NB4 (cell line): ENCODE measurements around the gene CLIP4.

Experiments used
- CTCF ChIP-seq: IDR thresholded peaks from one replicate; pipeline ENCODE4 v1.5.1; 2012; ENCODE audit warnings: low read depth, low read length
- POLR2A ChIP-seq: IDR thresholded peaks from 2 replicates; pipeline ENCODE4 v1.6.1; 2011; ENCODE audit warnings: mild to moderate bottlenecking; ENCODE audit not compliant: insufficient read length; ENCODE audit errors: extremely low read depth

- TF ChIP-seq CTCF (no peak), POLR2A (no peak)
Observed at GRCh38 chr2:29212009-29212408, 96.8 kb downstream of the CLIP4 start.
